Vagina (tissue), 2 donors: Measurements from ENCODE around the gene FOXF2.

ENCODE experiments used
- CTCF ChIP-seq, 3 experiments: fragments of 450-650 bp in 2 of 3; fragments of 200-600 bp in 1 of 3; sonication (generic) in 1 of 3; IDR thresholded peaks; one replicate each; pipeline ENCODE4 v1.5.1; 2017 to 2019; ENCODE audit warnings: antibody characterized with exemption in 3 of 3, mild to moderate bottlenecking in 2 of 3, moderate library complexity in 2 of 3
- POLR2A ChIP-seq, 2 donors: fragments of 450-650 bp; IDR thresholded peaks; one replicate each; pipeline ENCODE4 v1.6.1; 2017; ENCODE audit warnings: antibody characterized with exemption in 2 of 2, mild to moderate bottlenecking in 2 of 2, moderate library complexity in 2 of 2

GRCh38 chr6:1393641-1394283 lies 4.4 kb downstream of the FOXF2 start:
- TF ChIP-seq CTCF (IDR thresholded peaks at IDR 0.05) (no peak), POLR2A (IDR thresholded peaks at IDR 0.05) (no peak)
